ENCODE results near the gene ELP4. TPM values are rescaled to one million over a fixed set of nuclear protein-coding genes. Genes with fewer than 3 reads are reported as not detected.

Gene ELP4
- total RNA-seq, 2 donors from 2014 or later, result 21.5 to 23.0 TPM

DNA sequence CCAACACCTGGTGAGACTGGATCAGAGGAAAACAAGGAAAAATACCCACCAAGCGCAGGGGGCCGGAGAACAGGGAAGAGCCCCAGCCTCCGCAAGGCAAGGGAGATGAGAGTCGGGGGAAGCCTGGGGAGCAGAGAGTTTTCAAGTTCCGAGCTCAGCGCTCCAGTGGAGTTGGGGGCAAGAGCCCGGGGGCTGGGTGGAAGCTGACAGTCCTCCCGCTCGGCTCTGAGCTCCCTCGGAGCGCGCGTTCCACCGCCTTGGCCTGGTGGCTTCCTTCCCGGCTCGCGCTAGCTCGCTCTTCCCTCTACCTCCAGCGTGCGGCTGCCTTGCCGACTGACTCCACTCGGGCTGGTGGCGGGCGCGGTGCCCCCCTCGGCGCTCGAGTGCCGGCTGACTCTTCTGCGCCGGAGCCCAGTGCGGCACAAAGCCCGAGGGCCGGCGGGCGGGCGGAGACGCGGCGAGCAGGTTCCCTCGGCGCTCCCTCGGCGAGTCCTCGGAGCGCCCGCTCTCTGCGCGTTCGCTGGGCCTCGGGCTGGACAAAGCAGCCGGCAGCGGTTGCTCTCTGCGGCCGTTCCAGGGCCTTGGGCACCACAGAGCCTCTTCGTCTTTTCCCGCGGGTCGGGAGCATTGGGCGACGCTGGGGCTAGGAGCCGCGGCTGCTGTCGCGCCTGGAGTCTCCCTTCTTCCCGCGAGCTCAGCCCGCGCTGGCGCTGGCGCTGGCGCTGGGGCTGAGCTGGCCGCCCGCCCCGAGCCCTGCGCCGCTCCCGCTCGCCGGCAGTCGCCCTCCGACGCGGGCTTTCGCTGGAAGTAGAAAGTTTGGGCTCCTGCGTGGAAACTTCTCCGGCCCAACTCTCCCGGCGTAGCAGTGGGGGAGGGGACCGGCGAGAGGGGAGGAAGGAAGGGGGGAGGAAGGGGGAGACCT lies 300.6 kb downstream of the ELP4 start:
- Histone ChIP-seq H3K4me3 (peak overlapping the region; percentile 1 to 29), H3K4me1 (replicated peaks) (peaks cover 14% of the 10 kb centered on the region), H3K27me3 (replicated peaks; ENCODE audit: insufficient read depth) (peaks cover 62% of the 10 kb centered on the region), H3K36me3 (no peaks in the 10 kb centered on the region), H3K9me3 (no peaks in the 10 kb centered on the region), H3K27ac (no peak overlapping the region)
- TF ChIP-seq POLR2AphosphoS5 (IDR thresholded peaks at IDR 0.05), result no peak
- TF ChIP-seq, protein P1, sequence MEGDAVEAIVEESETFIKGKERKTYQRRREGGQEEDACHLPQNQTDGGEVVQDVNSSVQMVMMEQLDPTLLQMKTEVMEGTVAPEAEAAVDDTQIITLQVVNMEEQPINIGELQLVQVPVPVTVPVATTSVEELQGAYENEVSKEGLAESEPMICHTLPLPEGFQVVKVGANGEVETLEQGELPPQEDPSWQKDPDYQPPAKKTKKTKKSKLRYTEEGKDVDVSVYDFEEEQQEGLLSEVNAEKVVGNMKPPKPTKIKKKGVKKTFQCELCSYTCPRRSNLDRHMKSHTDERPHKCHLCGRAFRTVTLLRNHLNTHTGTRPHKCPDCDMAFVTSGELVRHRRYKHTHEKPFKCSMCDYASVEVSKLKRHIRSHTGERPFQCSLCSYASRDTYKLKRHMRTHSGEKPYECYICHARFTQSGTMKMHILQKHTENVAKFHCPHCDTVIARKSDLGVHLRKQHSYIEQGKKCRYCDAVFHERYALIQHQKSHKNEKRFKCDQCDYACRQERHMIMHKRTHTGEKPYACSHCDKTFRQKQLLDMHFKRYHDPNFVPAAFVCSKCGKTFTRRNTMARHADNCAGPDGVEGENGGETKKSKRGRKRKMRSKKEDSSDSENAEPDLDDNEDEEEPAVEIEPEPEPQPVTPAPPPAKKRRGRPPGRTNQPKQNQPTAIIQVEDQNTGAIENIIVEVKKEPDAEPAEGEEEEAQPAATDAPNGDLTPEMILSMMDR (IDR thresholded peaks at IDR 0.05), result no peak
- no peak for TF ChIP-seq POLR2A (IDR thresholded peaks at IDR 0.05)
- intact Hi-C loops (cut with DNase I), result no loop called here
- no peak for DNase-seq (ENCODE audit: low spot score)
- 3% methylated on average over 76 of the region's 91 CpGs for WGBS

DNA sequence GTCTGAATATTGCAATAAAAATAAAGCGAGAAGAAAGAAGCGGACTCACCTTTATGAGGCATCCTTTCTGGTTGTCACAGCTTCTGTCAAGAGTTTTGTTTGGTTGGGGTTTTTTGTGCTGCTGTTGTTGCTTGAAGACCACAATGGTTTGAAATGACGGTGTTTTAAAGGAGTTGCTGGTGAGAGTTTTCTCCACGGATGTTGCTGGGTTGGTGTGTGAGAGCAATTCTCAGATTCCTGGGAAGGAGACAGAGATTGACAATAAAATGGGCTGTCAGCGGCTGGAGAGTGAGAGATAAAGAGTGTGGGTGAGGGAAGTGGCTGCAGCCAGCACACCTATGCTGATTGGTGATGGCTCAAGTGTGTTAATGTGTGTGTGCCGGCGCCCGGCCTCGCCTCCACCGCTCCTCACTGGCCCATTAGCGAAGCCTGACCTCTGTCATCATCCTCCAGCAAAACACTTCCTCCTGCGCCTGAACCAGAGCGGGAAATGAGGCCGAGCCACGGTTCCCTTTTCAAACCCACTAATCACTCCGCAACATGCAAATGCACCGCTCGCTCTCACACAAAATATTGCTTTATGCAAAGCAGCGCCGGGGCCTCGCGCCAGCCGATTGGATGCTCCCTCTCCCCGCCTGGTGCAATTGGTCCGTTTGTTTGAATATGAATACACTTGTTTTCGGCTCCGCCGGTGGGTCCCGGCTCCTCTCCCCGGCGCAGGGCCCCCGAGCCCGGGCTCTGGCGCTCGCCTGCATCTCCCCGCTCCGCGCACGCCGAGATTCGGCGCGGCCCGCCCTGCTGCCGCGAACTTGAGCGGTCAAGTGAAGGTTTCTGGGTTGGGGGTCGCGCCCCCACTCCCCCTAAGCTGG lies 301.4 kb downstream of the ELP4 start, which contains the start of gene PAX6:
TSS of gene PAX6 (minus strand) at position 544 of the 869 bp plus-strand sequence. CDS start 4,911 bp downstream, outside the sequence.
- TF ChIP-seq, protein P1 (IDR thresholded peaks at IDR 0.05), result no peak
- TF ChIP-seq POLR2A (IDR thresholded peaks at IDR 0.05) (no peak), POLR2AphosphoS5 (IDR thresholded peaks at IDR 0.05) (no peak)
- DNase-seq (ENCODE audit: low spot score), result no peak
- H3K9me3 ChIP-seq, result no peaks in the 10 kb centered on the region
- H3K27me3 ChIP-seq (replicated peaks; ENCODE audit: insufficient read depth), result peaks cover 59% of the 10 kb centered on the region
- peaks cover 14% of the 10 kb centered on the region for H3K4me1 ChIP-seq (replicated peaks)
- no peak within 1 kb of the TSS for H3K27ac ChIP-seq
- no peaks in the 10 kb centered on the region for H3K36me3 ChIP-seq
- 5% methylated on average over 32 of the region's 49 CpGs for WGBS
- H3K4me3 ChIP-seq, result peak within 1 kb of the TSS; percentile 1 to 29
- intact Hi-C loops (cut with DNase I), result no loop called here

DNA sequence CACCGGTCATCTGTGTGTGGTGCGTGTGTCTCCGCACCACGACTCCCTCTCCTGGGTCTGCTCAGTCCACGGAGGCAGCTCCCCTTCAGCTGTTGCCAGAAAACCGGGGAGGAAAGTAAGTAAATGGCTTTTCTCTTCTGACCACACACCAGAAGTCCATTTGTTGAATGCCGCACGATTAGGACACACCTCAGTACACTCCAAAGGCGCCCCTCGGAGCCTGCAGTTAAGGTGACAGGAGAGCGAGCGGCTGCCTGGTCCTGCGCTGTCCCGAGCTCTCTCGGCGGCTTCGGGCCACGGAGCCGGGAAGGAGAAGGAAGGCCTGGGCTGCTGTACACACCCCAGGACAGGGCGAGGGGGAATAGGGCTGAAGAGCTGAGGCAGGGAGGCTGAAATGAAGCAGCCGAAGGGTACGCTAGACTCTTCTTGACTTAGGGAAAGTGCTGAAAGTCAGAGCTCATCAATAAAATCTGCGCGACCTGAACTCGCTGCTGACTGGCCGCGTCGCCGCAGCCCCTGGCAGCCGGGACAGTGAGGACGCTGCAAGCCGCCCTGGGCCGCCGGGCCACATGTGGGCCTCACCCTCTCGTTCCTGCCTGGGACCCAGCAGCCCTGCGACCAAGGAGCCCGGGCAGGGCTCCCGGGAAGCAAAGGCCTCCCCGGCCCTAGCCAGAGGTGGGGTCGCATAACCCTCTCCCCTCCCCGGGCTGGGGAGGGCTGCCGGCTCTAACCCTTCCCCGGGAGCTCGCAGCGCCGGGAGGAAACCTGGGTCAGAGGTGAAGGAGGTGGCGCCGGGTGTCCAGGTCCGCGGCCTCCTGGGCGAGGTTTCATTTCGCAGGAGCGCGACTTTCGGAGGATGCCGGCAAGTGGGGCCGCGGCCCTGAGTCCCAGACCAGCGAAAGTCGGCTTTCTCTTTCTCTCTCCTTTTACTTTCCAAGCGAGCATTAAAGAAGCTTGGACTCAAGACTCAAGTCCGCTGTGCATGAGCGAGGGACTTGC lies 303.1 kb downstream of the ELP4 start:
- H3K36me3 ChIP-seq, result no peaks in the 10 kb centered on the region
- H3K4me1 ChIP-seq (replicated peaks), result peaks cover 14% of the 10 kb centered on the region
- peak overlapping the region; percentile 7 to 18 for H3K4me3 ChIP-seq
- DNase-seq (ENCODE audit: low spot score), result no peak
- H3K27me3 ChIP-seq (replicated peaks; ENCODE audit: insufficient read depth), result peaks cover 59% of the 10 kb centered on the region
- WGBS, result 5% methylated on average over 57 of the region's 63 CpGs
- no peak overlapping the region for H3K27ac ChIP-seq
- intact Hi-C loops (cut with DNase I), result no loop called here
- no peaks in the 10 kb centered on the region for H3K9me3 ChIP-seq
- TF ChIP-seq, protein P1 (IDR thresholded peaks at IDR 0.05), result no peak
- no peak for TF ChIP-seq POLR2A (IDR thresholded peaks at IDR 0.05)
- TF ChIP-seq POLR2AphosphoS5 (IDR thresholded peaks at IDR 0.05), result no peak

DNA sequence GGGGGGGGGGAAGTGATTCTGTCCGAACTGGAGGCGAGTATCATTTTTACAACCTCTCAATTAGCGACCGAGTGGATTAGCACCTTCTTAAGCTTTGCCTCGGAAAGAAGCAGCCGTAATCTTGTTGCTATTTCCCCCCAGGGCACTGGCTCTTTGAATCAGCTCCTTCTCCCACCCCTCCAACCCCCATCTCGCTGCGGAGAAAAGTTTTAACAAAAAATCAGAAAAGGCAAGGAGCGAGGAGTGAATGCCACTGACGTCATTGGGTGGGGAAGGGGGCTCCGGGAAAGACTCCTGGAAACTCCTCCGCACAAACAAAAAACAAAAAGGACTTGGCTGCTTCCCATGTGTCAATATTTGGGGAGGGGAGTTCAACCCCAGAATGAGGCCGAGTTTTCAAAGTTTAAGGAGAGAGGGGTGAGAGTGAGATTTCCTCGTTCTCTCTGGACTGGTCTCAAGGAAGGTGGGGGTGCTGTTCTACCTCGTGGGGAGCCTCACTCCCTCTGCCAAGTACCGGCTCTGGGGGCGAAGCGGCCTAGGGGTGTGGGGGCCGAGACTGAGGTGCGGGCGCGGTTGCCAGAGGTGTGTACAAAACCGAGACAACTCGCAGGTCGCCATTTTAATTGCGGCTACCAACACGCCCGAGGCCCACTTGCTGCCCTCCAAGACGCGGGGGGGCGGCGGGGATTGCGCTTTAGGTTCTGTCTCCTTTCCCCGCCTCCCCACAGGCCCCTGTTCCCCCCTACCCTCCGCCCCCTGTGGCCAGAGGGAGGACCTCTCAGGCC lies 304.0 kb downstream of the ELP4 start:
- Histone ChIP-seq H3K27ac (no peak overlapping the region), H3K9me3 (no peaks in the 10 kb centered on the region), H3K4me1 (replicated peaks) (peaks cover 14% of the 10 kb centered on the region), H3K36me3 (no peaks in the 10 kb centered on the region), H3K4me3 (peak overlapping the region in 1 of 2 donors; percentile 18), H3K27me3 (replicated peaks; ENCODE audit: insufficient read depth) (peaks cover 56% of the 10 kb centered on the region)
- no peak for TF ChIP-seq POLR2AphosphoS5 (IDR thresholded peaks at IDR 0.05)
- TF ChIP-seq, protein P1 (IDR thresholded peaks at IDR 0.05), result no peak
- TF ChIP-seq POLR2A (IDR thresholded peaks at IDR 0.05), result no peak
- no peak for DNase-seq (ENCODE audit: low spot score)
- intact Hi-C loops (cut with DNase I), result no loop called here
- WGBS, result 5% methylated on average over 35 of the region's 35 CpGs
